ENCODE measurements around the gene TMEM181.

The TMEM181 gene

GRCh38 chr6:158567152-158567551 is 7.3 kb downstream of the TMEM181 start:
- Histone ChIP-seq H3K27ac (no peak overlapping the region), H3K36me3 (no peaks in the 10 kb centered on the region), H3K4me1 (peaks cover 0 to 22% (median 3%) of the 10 kb centered on the region in 4 donors), H3K27me3 (no peaks in the 10 kb centered on the region), H3K4me3 (no peak overlapping the region), H3K9me3 (no peaks in the 10 kb centered on the region)
- no peak for DNase-seq
- no peak for TF ChIP-seq CTCF (IDR thresholded peaks at IDR 0.05)
- intact Hi-C loops (cut with DNase I; ENCODE audit: low total_unique reads) = no loop called here

DNA sequence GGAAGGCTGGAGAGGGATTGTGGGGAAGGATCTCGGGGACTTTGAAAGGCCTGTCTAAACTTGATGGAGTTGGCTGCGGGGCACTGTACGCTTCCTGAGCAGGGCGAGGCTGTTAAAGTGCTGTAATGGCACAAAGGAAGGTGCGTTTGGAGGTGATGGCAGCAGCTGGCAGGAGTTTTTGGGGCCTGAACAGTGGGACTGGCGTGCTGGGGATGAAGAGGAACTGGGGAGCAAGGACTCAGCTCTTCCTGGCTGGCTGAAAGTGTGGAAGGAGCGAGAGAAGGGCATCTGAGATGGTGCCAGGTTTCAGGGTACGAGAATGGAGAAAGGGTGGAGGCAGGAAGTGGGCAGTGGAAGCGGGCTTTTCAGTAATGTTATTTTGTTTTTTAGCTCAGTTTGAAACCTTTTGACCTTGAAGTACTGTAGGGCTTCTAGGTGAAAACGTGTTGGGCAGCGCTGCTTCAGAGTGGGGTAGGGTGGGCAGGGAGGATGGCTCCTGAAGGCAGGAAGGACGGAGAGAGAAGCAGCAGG is 8.0 kb downstream of the TMEM181 start:
- Histone ChIP-seq H3K27ac (no peak overlapping the region), H3K9me3 (no peaks in the 10 kb centered on the region), H3K4me3 (no peak overlapping the region), H3K27me3 (no peaks in the 10 kb centered on the region), H3K36me3 (no peaks in the 10 kb centered on the region), H3K4me1 (peaks cover 0 to 19% (median 0%) of the 10 kb centered on the region in 4 donors)
- intact Hi-C loops (cut with DNase I; ENCODE audit: low total_unique reads) = no loop called here
- no peak for TF ChIP-seq CTCF (IDR thresholded peaks at IDR 0.05)
- DNase-seq = no peak

- Histone ChIP-seq H3K27me3 (no peaks in the 10 kb centered on the region), H3K4me3 (no peak overlapping the region), H3K4me1 (peaks cover 0 to 15% (median 0%) of the 10 kb centered on the region in 4 donors), H3K9me3 (no peaks in the 10 kb centered on the region), H3K27ac (no peak overlapping the region), H3K36me3 (no peaks in the 10 kb centered on the region)
- intact Hi-C loops (cut with DNase I; ENCODE audit: low total_unique reads) = no loop called here
- no peak for TF ChIP-seq CTCF (IDR thresholded peaks at IDR 0.05)
- DNase-seq = no peak
Measured at GRCh38 chr6:158568549-158568948, 8.7 kb downstream of the TMEM181 start.

DNA sequence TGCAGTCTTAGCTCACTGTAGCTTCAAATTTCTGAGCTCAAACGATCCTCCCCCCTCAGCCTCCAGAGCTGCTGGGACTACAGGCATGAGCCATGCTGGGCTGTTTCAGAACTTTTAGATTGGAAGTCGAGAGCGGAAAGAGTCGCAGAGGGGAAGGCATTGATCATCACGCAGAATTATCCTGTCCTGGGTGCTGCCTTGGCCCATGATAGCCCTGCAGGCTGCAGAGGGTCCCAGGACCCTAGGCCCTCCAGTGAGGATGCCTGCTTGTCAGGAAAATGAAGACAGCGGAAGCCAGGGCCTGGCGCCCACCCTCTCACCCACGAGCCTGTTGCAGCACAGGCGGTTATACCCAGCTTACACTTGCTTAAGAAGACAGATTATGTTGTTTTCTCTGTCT is 9.1 kb downstream of the TMEM181 start:
- Histone ChIP-seq H3K36me3 (no peaks in the 10 kb centered on the region), H3K27me3 (no peaks in the 10 kb centered on the region), H3K4me3 (no peak overlapping the region), H3K27ac (no peak overlapping the region), H3K9me3 (no peaks in the 10 kb centered on the region), H3K4me1 (peaks cover 0 to 15% (median 0%) of the 10 kb centered on the region in 4 donors)
- intact Hi-C loops (cut with DNase I; ENCODE audit: low total_unique reads) = no loop called here
- TF ChIP-seq CTCF (IDR thresholded peaks at IDR 0.05) = no peak
- no peak for DNase-seq

DNA sequence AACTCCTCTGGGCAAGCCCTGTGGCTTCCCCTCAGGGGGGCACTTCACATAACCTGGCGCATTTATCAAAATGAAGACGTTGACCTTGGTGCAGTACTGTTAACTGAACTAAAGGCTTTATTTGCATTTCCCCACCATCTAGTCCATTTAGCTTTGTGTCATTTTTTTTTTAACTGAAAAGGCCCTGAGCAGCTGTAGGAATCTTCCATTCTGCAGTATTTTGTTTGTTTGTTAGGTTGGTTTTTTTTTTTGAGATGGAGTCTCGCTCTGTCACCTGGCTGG is 10.7 kb downstream of the TMEM181 start:
- TF ChIP-seq CTCF (IDR thresholded peaks at IDR 0.05) = no peak
- no peak overlapping the region for H3K4me3 ChIP-seq
- no peak overlapping the region for H3K27ac ChIP-seq
- H3K36me3 ChIP-seq = peaks cover 0 to 9% (median 0%) of the 10 kb centered on the region in 3 donors
- intact Hi-C loops (cut with DNase I; ENCODE audit: low total_unique reads) = no loop called here
- H3K4me1 ChIP-seq = peaks cover 0 to 15% (median 0%) of the 10 kb centered on the region in 4 donors
- DNase-seq = no peak
- H3K27me3 ChIP-seq = no peaks in the 10 kb centered on the region
- no peaks in the 10 kb centered on the region for H3K9me3 ChIP-seq
